Upper lobe of left lung (tissue), 6 donors: ENCODE data around the gene B3GAT2. TPM values are rescaled to one million over a fixed set of nuclear protein-coding genes. Genes with fewer than 3 reads are reported as not detected.

Source experiments
- ATAC-seq, 2 donors: fragments of 200-7000 bp; cut with Tn5 transposase; one replicate each; pipeline ENCODE4 v1.9.1; 2022; ENCODE audit warnings: mild to moderate bottlenecking in 2 of 2, moderate library complexity in 2 of 2; ENCODE audit not compliant: low FRiP score in 2 of 2
- DNase-seq, 2 donors: peaks; one replicate each; pipeline ENCODE4 v3.0.0-alpha.2; 2019 to 2020
- H3K27ac ChIP-seq, 4 donors: fragments of 200-600 bp; sonication (generic); one replicate each; pipeline ENCODE4 v1.5.1; 2016 to 2019
- H3K27me3 ChIP-seq, 4 donors: fragments of 200-600 bp; sonication (generic); one replicate each; pipeline ENCODE4 v1.5.1; 2017 to 2019
- H3K36me3 ChIP-seq, 4 donors: fragments of 200-600 bp; sonication (generic); one replicate each; pipeline ENCODE4 v1.5.1; 2016 to 2019
- H3K4me1 ChIP-seq, 4 donors: fragments of 200-600 bp; sonication (generic); one replicate each; pipeline ENCODE4 v1.5.1; 2018 to 2019
- H3K4me3 ChIP-seq, 4 donors: fragments of 200-600 bp; sonication (generic); one replicate each; pipeline ENCODE4 v1.5.1; 2017 to 2019; ENCODE audit warnings: mild to moderate bottlenecking in 2 of 4, moderate library complexity in 1 of 4
- H3K9me3 ChIP-seq, 4 donors: fragments of 200-600 bp; sonication (generic); one replicate each; pipeline ENCODE4 v1.5.1; 2018 to 2019
- EP300 ChIP-seq, 4 donors: sonication (generic); formaldehyde crosslinking; IDR thresholded peaks; one replicate each; pipeline ENCODE4 v1.5.1; 2017; ENCODE audit warnings: antibody characterized with exemption in 4 of 4, control low read depth in 2 of 4
- POLR2A ChIP-seq, 4 donors: fragments of 450-650 bp; IDR thresholded peaks; one replicate each; pipeline ENCODE4 v1.5.1; 2016 to 2017; ENCODE audit warnings: antibody characterized with exemption in 4 of 4, mild to moderate bottlenecking in 2 of 4
- POLR2AphosphoS5 ChIP-seq, 2 donors: sonication (generic); formaldehyde crosslinking; IDR thresholded peaks; one replicate each; pipeline ENCODE4 v1.5.1; 2017; ENCODE audit warnings: antibody characterized with exemption in 2 of 2
- WGBS, 2 donors: methylation state at CpG; one replicate each; pipeline ENCODE4 v1.1.5; 2017 to 2018; 5-methylcytosine and 5-hydroxymethylcytosine counted together
- total RNA-seq, 6 donors: library from RNA; depleted of rRNA in 4 of 6; stranded (reverse); fragments of >200 nt in 4 of 6; gene quantifications; one replicate each; pipeline versions ENCODE4 v1.1.0 to v1.2.1, GENCODE V29; 2016 to 2021
- TF ChIP-seq, protein P1 (sequence below), 6 experiments: fragments of 450-650 bp in 4 of 6; fragments of 200-600 bp in 2 of 6; sonication (generic) in 2 of 6; IDR thresholded peaks; one replicate each; pipeline ENCODE4 v1.5.1; 2016 to 2019; ENCODE audit warnings: antibody characterized with exemption in 6 of 6
- donor health status: DM: no; HTN: no; CAD: no; lungs with moderate emphysema.
- donor health status: DM: no; HTN: yes; CAD: no; lungs with severe emphysema.

Gene B3GAT2
- total RNA-seq, 6 donors from 2014 or later: 0.06 TPM; not detected in 5

DNA sequence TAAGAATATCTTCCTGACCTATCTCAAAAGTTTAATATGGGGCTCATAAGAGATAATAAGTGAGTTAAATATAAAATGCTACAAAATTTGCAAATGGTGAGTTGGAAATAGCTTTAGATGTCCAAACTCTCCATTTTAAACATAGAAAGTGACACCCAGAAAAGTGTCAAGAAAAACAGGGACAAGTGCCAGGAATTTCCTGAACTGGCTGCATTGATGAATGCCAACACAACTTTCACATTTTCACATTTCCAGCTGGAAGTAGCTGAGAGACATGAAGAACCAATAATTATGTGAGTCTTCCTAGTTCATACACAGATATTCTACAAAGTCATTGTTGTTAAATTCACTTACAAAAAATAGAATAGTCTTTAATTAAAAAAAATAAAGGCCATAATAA, 38.6 kb upstream of the B3GAT2 start:
- no peaks in the 10 kb centered on the region for H3K27me3 ChIP-seq
- DNase-seq (no peak), ATAC-seq (no peak)
- H3K9me3 ChIP-seq: no peaks in the 10 kb centered on the region
- H3K4me3 ChIP-seq: no peak overlapping the region
- H3K36me3 ChIP-seq: no peaks in the 10 kb centered on the region
- no peaks in the 10 kb centered on the region for H3K4me1 ChIP-seq
- H3K27ac ChIP-seq: no peak overlapping the region
- TF ChIP-seq EP300 (IDR thresholded peaks at IDR 0.05): no peak
- TF ChIP-seq POLR2A (IDR thresholded peaks at IDR 0.05): no peak
- TF ChIP-seq, protein P1, sequence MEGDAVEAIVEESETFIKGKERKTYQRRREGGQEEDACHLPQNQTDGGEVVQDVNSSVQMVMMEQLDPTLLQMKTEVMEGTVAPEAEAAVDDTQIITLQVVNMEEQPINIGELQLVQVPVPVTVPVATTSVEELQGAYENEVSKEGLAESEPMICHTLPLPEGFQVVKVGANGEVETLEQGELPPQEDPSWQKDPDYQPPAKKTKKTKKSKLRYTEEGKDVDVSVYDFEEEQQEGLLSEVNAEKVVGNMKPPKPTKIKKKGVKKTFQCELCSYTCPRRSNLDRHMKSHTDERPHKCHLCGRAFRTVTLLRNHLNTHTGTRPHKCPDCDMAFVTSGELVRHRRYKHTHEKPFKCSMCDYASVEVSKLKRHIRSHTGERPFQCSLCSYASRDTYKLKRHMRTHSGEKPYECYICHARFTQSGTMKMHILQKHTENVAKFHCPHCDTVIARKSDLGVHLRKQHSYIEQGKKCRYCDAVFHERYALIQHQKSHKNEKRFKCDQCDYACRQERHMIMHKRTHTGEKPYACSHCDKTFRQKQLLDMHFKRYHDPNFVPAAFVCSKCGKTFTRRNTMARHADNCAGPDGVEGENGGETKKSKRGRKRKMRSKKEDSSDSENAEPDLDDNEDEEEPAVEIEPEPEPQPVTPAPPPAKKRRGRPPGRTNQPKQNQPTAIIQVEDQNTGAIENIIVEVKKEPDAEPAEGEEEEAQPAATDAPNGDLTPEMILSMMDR (IDR thresholded peaks at IDR 0.05): no peak
- TF ChIP-seq POLR2AphosphoS5 (IDR thresholded peaks at IDR 0.05): no peak

GRCh38 chr6:70991253-70991652, 34.4 kb upstream of the B3GAT2 start:
- DNase-seq (no peak), ATAC-seq (no peak)
- WGBS, 2 donors: 82 to 95% methylated on average over 2 of the region's 2 CpGs

DNA sequence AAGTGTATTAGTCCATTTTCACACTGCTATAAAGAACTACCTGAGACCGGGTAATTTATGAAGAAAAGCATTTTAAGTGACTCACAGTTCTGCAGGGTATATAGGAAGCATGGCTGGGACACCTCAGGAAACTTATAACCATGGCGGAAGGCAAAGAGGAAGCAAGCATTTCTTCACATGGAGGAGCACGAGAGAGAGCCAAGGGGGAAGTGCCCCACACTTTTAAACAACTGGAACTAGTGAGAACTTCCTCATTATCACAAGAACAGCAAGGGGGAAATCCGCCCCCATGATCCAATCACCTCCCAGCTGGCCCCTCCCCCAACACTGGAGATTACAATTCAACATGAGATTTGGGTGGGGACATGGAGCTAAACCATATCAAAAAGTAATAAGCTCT, 28.3 kb upstream of the B3GAT2 start:
- no peak overlapping the region for H3K4me3 ChIP-seq
- no peak for ATAC-seq
- no peak for TF ChIP-seq EP300 (IDR thresholded peaks at IDR 0.05)
- no peak for TF ChIP-seq POLR2AphosphoS5 (IDR thresholded peaks at IDR 0.05)
- H3K4me1 ChIP-seq: no peaks in the 10 kb centered on the region
- no peaks in the 10 kb centered on the region for H3K9me3 ChIP-seq
- H3K36me3 ChIP-seq: no peaks in the 10 kb centered on the region
- H3K27ac ChIP-seq: no peak overlapping the region
- no peaks in the 10 kb centered on the region for H3K27me3 ChIP-seq
- 57 to 70% methylated on average over 4 of the region's 4 CpGs for WGBS, 2 donors
- DNase-seq: no peak

More at GRCh38 chr6:70991253-70991652, 34.4 kb upstream of the B3GAT2 start:
- no peaks in the 10 kb centered on the region for H3K27me3 ChIP-seq
- no peak overlapping the region for H3K4me3 ChIP-seq
- H3K9me3 ChIP-seq: no peaks in the 10 kb centered on the region
- TF ChIP-seq POLR2AphosphoS5 (IDR thresholded peaks at IDR 0.05) (no peak), POLR2A (IDR thresholded peaks at IDR 0.05) (no peak), EP300 (IDR thresholded peaks at IDR 0.05) (no peak)
- TF ChIP-seq, protein P1 (IDR thresholded peaks at IDR 0.05): no peak
- no peak overlapping the region for H3K27ac ChIP-seq
- no peaks in the 10 kb centered on the region for H3K4me1 ChIP-seq
- H3K36me3 ChIP-seq: no peaks in the 10 kb centered on the region

- ATAC-seq (no peak), DNase-seq (no peak)
- no peak for TF ChIP-seq POLR2A (IDR thresholded peaks at IDR 0.05)
- TF ChIP-seq, protein P1 (IDR thresholded peaks at IDR 0.05): no peak
- no peak for TF ChIP-seq POLR2AphosphoS5 (IDR thresholded peaks at IDR 0.05)
- Histone ChIP-seq H3K9me3 (no peaks in the 10 kb centered on the region), H3K4me3 (no peak overlapping the region), H3K27me3 (no peaks in the 10 kb centered on the region), H3K36me3 (no peaks in the 10 kb centered on the region), H3K27ac (no peak overlapping the region), H3K4me1 (no peaks in the 10 kb centered on the region)
- 91 to 96% methylated on average over 3 of the region's 3 CpGs for WGBS, 2 donors
These were observed 25.9 kb upstream of the B3GAT2 start for GRCh38 chr6:70982747-70983146.

DNA sequence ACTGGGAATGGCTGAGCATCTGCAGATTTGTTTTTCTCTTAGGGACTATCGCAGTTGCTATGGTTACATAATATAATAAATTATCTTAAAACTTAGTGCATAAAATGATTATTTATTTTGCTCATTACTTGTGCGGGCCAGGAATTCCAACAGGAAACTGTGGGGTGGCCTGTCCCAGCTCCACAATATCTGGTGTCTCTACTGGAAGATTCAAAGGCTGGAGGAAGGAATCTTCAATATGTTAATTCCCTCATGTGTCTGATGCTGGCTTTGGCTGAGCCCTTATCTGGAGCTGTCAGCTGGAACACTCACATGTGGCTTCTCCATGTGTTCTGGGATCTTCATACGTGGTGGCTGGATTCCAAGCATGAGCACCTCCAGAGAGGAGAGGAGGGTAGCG, 23.9 kb upstream of the B3GAT2 start:
- Histone ChIP-seq H3K27me3 (no peaks in the 10 kb centered on the region), H3K9me3 (no peaks in the 10 kb centered on the region), H3K27ac (no peak overlapping the region), H3K4me1 (no peaks in the 10 kb centered on the region), H3K36me3 (no peaks in the 10 kb centered on the region), H3K4me3 (no peak overlapping the region)
- DNase-seq (no peak), ATAC-seq (no peak)
- WGBS, 2 donors: 67 to 77% methylated on average over 3 to 4 of the region's 4 CpGs
- TF ChIP-seq, protein P1 (IDR thresholded peaks at IDR 0.05): no peak
- TF ChIP-seq POLR2A (IDR thresholded peaks at IDR 0.05) (no peak), EP300 (IDR thresholded peaks at IDR 0.05) (no peak), POLR2AphosphoS5 (IDR thresholded peaks at IDR 0.05) (no peak)
